HG03045 (cell line): ENCODE results near the gene MTIF3.
A peak's percentile ranks its signal among the peaks of the same experiment; 100 is the strongest.

Experiments
- ATAC-seq: cut with Tn5 transposase; IDR thresholded peaks from one replicate; pipeline ENCODE4 v1.9.1; 2021; ENCODE audit warnings: mild to moderate bottlenecking, moderate library complexity; ENCODE audit not compliant: unreplicated experiment

The MTIF3 gene, protein sequence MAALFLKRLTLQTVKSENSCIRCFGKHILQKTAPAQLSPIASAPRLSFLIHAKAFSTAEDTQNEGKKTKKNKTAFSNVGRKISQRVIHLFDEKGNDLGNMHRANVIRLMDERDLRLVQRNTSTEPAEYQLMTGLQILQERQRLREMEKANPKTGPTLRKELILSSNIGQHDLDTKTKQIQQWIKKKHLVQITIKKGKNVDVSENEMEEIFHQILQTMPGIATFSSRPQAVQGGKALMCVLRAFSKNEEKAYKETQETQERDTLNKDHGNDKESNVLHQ

DNA sequence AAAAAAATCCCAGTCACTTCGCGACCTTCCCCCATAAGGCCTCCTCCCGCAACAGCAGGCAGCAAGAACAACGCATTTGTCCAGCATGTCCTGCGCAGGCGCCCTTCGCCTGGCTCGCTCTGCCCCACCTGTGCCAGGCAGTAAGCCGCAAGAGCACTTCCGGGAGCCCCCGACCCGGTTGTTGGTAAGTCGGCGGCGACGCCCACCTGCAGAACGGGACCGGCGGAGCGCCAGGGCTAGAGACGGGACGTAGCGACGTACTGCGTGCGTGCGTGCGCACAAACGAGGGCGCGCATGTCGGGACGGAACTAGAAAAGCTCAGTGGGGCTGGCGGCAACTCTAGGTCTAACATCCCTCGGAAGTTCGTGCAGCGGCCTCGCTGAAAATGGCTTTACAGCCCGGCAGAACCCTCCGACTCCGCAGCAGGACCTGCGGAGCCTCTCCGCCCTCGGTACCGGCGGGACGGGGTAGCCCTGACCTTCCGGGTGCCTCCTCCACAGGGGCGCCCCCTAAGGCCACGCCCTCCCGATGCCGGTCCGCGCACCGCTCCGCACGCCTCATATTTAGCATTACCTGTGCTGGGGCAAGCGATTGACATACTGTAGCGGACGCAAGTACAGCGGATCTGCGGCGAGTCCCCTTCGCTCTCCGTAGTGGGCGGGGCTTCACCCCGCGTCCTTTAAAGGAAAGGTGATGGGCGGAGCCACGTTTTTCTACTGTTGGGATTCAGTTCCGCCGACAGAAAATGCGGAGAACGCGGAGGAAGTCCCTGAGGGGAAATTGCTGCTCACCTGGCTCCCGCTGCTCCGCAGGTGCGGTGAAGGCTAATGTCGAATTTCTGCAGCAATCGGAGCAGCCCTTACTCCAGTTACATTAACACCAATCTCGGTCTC is at the start of gene MTIF3:
TSS of gene MTIF3 (minus strand) at position 629 of the 893 bp plus-strand sequence. CDS start 10,116 bp downstream, outside the sequence.
- peak; percentile 88 for ATAC-seq

DNA sequence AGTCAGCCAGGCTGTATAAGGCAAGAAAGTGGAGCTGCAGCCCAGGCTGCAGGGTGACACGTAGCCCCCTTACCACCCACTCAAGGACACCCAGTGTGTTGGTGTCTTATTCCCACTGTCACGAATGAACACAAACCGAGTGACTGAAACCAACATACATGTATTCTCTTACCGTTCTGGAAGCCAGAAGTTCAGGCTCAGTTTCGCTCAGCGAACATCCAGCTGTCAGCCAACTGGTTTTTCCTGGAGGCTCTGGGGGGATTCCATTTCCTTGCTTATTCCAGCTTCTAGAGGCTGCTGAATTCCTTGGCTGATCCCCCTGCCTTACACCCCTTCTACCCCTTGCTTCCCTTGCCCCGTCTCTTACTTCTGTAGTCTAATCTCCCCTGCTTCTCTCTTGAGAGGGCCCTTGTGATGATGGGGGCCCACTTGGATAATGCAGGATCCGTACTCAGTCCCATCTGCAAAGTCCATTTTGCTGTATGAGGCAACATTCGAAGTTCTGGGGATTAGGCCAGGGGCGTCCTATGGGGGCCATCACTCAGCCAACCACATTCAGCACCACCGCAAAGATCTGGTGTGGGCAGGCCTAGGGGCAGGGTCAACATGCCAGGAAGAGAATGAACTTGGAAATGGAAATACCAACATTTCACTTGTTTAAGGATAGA is 47.3 kb upstream of the MTIF3 start:
- no peak for ATAC-seq

DNA sequence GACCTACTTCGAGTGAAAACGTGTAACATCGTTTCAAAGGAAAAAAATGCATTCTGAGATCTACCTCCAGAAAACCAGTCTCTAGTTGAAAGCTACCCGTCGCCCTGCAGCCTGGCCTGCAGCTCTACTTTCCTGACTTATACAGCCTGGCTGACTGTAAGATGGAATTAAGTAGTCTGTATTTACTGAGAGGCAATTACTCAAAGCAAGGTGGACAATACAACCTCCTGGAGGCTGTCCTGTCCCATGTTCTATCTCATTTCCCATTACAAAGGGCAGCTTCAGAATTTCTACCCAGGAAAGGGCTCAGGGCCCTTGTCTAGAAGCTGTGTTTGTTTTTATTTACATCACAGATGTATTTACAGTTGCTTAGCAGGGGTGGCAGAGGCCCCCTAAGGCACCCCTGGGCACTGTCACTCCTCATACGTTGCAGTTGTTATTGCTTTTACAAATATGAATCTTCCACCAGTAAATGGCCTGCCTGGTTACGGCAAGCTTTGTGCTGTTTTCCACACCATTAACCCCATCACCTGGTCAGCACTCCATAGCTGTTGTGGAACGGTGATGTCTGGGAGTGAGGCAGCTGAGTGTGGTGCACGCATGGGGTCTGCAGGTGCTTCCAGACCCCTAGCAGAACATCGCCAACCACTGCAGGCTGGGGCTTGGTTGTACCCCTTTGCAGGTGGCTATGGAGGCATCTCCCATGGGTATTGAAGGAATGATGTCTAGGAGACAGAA is 46.3 kb upstream of the MTIF3 start:
- ATAC-seq: no peak

DNA sequence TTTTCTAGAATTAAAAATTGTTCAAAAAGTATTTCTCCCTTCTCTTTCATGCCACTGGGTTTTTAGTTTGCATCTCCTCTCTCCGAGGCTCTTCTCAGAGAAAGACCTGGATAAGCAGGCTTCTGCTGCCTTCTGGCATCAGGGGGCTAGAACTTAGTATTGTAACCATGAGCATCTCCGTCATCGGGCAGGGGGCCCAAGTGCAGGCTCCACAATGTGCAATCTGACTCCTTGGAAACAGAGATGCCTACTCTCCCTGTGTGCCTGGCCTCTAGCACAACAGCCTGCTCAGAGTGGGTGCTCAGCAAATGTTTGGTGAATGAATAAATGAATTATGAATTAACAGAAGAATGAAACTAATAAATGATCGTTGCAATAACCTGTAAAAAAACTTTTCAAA is 45.6 kb upstream of the MTIF3 start:
- ATAC-seq: no peak

DNA sequence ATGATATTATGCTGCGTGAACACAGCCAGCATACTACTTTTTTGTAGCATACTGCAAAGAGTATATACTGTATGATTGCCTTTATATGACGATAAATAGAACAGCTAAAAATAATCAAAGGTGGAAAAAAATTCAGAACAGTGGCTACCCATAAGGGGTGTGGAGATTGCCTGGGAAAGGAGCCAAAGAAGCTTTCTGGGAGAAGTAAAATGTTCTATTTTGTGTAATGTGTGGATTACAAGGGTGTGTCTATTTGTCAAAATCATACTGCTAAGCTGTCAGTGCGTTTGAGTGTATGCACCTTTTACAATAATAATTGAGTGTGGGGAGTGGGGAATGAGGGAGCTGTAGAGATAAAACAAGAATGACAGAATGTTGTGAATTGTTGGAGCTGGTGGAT is 45.2 kb upstream of the MTIF3 start:
- ATAC-seq: no peak

DNA sequence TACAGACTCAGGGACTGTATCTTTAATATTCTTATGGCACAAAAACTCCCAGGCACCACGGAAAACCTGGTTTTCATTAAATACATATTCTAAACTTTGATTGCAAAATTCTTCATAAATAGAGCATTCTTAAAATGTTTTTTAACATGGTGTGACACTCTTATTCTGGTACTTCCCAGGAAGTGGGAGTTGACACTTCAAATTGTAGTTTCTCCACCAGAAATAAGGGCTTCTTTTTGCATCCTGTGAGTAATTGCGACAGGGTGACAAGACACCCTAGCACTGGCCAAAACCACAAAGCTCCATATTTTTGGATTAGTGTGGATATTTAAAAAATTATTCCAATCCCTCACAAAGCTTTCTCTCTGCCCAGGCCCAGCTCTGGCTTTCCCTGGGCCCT is 43.6 kb upstream of the MTIF3 start:
- ATAC-seq: no peak

DNA sequence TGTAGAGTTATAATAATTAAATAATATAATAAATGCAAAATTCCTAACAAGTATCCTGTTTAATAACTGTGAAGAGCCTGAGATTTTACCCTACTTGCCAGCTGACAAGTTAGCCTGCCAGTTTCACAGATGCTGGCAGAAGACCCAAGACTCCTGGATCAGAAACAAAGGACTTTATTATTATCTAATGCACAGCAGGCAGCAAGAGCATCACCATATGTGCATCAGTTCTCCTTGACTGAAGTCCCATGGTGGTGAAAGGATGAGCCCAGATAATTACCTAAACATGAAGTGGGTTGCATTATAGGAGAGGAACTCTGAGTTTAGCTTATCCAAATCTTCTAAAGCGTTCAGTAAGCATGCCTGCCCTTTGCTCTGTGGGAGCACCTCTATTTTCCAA is 39.1 kb upstream of the MTIF3 start:
- no peak for ATAC-seq

DNA sequence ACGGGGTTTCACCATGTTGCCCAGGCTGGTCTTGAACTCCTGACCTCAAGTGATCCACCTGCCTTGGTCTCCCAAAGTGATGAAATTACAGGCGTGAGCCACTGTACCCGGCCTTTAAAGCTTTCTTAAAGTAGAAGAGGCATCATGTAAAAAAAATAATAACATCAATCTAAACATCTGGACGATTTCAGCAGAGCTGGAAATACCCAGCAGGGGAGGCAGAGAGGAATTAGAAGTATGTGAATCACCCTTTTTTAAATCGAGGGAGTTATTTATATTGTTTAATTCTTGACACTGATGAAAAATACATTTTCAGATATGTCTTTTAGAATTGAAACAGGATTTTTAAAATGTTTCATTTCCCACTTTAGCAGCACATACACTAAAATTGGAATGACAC is 37.4 kb upstream of the MTIF3 start:
- ATAC-seq: no peak

DNA sequence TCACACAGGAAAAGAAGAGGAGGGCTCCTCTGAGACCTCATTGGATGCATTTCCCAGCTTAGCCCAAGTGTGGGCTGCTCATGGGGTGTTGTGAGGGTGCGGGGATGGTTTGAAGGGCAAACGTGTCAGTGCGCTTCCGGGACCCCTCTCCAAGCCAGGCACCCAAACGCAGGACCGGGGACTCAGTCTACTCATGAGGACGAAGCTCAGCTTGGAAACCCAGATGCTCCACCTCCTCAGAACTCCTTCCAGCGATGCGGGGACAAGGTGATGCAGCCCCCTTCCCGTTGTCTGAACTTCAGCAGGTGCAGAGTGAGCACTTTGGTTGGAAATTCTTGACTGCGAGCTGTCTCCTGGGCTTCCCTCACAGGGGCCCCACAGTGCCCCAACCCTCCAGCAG is 33.1 kb upstream of the MTIF3 start:
- ATAC-seq: peak; percentile 19

DNA sequence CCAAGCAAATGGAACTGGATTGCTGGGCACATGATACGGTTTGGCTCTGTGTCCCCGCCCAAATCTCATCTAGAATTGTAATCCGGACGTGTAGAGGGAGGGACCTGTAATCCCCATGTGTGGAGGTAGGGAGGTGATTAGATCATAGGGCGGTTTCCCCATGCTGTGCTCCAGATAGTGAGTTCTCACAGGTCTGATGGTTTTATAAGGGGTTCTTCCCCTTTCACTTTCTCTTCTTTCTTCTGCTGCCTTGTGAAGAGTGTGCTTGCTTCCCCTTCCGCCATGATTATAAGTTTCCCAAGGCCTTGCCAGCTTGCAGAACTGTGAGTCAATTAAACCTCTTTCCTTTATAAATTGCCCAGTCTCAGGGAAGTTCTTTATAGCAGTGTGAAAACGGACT is 32.6 kb upstream of the MTIF3 start:
- ATAC-seq: peak; percentile 92

DNA sequence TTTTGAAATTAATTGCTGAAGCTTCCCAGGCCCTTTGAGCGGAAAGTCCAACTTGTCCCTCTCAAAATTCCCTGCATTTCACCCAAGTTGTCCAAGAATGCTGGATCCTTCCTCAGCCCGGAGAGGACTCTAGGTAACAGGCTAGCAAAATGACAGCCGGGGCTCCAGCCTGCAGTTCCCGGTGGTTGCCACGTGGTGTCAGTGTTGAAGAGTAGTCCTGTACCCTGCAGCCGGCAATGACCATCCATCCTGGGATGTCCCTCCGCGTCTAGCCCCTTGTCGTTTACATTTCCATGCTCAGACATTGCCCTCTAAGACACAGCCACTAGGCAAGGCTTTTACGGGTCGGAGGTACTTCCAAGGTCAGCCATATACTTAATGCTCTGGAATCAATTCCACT is 31.4 kb upstream of the MTIF3 start:
- no peak for ATAC-seq

DNA sequence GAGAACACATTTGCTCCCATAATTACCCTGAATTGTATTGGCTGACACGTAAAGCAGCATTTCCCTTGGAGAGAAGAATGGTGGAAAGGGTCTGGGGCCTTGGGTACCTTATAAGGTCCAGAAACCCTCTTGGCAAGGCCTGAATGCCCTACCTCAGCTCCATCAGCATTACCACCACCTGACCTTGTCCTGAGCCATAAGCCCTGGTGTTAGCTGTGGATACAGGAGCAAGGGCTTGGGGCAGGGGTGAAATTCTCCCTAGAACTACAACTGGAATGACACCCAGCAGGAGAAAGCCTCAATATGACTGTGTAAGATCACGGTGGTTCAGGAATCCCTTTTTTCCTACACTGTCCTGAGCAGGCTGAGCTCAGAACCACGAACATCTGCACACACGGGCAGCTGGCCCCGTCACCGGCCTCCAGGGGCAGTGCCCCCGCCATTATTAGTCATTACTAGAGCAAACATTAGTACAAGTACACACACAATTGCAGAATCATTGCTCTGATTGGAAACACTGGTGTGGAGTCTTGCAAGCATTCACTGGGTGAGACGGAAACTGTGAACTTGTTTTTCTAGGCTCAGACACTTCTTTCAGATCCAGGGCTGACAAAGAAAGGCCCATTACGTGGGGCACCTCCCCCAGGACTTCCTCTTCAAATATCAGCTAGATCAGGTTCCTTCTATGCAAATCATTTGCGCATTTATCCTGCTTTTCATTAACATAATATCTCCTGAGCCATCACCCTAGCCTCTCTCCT is 26.8 kb upstream of the MTIF3 start:
- ATAC-seq: no peak

DNA sequence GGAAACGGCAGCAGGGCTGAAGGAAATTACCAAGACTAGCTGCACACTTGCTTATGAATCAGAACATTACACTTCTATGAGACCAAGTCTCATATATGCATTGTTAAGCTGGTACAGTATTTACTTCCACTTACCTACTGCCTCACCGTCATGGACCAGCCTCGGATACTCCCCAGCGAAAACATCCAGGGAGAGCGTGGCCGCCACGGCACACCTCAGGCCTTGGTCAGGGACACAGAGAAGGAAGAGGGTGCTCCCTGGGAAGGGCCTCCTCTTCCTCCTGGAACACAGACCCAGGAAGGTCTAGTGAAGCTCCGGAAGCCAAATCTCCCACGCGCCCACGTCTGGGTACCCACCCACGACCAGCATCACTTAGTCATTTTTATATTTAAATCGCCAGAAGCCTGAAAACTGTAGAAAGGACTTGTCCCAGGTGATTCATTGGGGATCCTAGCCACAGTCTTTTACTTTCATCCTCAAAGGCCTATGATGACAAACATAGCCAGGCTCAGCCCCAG is 24.4 kb upstream of the MTIF3 start:
- no peak for ATAC-seq

DNA sequence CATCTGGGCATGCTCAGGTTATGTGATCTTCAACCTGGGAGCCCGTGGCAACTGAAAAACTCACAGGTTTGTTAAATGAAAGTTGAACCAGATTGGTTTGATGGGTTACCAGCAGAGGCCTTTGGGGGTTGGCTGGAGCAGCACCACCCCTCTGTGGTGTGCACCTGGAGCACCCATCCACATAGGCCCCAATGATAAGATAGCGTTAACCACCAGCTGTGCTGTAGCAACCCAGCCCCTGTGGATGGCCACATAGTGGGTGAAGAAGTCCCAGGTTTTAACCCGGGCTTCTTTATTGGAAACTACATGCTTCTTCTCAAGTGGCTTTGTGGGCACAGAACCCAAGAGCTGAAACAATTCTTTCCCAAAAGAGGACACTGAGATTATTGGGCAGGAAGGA is 22.6 kb upstream of the MTIF3 start:
- ATAC-seq: no peak

DNA sequence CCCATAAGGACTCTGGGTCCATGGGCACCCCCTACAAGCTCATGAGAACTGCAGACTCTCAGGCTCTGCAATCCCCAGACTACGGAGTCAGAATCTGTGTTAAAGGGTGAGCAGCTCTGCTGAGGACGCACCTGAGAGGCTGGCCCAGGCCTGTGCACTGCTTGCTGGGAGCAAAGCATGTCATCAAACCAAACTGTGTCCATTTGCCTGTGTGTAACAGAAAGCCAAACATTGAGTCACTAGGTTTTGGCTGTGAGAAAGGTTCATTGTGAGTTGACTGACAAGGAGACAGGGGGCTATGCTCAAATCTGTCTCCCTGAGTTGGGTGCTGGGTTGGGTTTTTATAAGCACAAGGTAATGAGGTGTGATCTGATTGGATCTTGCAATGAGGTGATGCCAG is 22.1 kb upstream of the MTIF3 start:
- ATAC-seq: no peak

DNA sequence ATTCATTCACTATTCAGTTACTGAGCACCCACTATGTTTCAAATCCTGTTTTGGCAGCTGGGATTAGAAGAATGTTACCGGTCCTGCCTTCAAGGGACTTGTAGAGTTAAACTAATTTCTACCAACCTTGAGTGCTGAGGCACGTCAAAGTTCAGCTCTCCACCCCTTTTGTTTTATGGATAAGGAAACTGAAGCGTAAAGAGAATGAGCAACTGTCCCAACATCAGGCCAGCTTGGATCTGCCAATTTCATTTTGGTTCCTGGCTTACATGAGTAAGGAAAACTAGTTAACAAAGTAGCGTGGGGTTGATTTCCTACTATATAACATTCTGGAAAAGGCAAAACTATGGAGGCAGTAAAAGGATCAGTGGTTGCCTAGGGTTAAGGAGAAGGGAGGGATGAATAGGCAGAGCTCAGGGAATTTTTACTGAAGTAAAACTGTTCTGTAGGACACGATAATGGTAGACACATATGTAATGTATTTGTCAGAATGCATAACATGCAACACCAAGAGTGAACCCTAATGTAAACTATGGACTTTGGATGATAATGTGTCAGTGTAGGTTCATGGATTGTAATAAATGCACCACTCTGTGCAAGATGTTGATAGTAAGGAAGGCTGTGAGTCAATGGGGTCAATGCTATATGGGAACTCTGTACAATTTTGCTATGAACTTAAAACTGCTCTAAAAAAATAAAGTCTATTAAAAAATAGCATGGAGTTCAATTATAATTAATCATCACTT is 19.9 kb upstream of the MTIF3 start:
- ATAC-seq: no peak

DNA sequence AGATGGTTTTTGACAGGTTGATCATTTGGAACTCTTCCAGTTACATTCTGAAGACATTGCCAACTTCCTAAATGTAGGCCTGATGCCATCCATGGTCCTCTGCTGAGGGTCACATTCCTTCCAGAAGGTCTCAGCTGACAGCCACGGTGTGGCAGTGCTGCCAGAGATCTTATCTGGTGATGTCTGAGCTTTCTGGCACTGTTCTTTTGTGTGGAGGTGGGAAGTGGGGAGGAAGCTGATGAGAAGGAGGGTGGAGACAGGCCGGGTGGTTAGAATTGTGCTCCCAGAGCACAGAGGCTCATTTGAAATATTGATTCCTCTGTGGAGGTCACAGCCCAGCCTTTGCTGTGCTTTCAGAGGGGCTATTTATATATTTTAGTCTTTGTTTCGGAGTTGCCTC is 16.1 kb upstream of the MTIF3 start:
- no peak for ATAC-seq

DNA sequence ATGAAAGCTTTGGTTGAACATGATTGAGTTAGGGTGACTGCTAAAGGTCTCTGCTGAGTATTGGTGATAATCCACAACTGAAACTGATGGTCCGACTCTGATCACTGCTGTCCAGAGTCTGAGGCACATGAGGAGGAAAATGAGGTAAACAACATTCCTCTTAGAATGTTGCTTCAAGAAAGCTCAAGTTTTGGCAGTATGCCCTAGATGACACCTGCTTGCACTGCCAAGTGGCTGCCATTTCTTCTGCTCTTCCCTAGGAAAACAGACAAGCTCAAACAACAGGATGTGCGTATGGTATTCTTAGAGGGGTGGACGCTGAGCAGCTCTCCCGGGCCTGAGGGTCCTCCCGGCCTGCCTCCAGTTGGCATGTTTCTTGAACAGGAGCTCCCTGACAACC is 15.2 kb upstream of the MTIF3 start:
- ATAC-seq: no peak

DNA sequence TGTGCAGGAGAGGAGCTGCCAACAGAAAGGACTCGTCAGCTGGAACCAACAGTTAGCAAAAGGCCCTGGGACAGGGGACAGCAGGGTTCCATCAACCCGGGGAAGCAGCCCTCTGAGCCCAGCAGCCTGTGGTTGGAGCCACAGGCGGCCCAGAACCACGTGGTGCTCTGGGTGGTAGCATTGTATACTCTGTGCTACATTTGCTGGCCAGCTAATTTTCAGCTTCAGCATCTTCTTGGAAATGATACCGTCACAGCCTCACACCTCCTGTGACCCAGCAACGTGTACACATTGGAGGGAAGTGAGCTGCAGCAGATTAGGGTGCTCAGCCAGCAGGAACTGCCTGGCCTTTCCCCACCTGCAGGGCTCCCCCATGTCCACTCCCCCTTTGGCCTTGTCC is 13.1 kb upstream of the MTIF3 start:
- no peak for ATAC-seq
